Measurements from ENCODE around the gene CHRNB2.

The CHRNB2 gene

GRCh38 chr1:154628121-154628405 lies 60.5 kb downstream of the CHRNB2 start:
- peak overlapping the region; percentile 94 for H3K4me2 ChIP-seq (ENCODE audit: low read depth, low read length)
- peaks cover 50% of the 10 kb centered on the region for H3K79me2 ChIP-seq (ENCODE audit: low read length)
- H4K20me1 ChIP-seq (ENCODE audit: insufficient read depth, low read length), result no peaks in the 10 kb centered on the region
- no peak for DNase-seq
- H3K9ac ChIP-seq (ENCODE audit: low read length), result peak overlapping the region; percentile 93
- peak overlapping the region; percentile 98 for H2AFZ ChIP-seq (ENCODE audit: low read length)
- H3K27me3 ChIP-seq (replicated peaks; ENCODE audit: insufficient read depth, low read length), result no peaks in the 10 kb centered on the region
- TF ChIP-seq EZH2phosphoT487 (IDR thresholded peaks at IDR 0.05; ENCODE audit: low read length), result no peak
- no peak for TF ChIP-seq EZH2 (optimal IDR thresholded peaks at IDR 0.05; ENCODE audit: low read depth, low read length)
- no peak for TF ChIP-seq CTCF (IDR thresholded peaks at IDR 0.05; ENCODE audit: low read length)
- peak overlapping the region; percentile 96 for H3K4me3 ChIP-seq (ENCODE audit: low read length)
- peaks cover 19% of the 10 kb centered on the region for H3K4me1 ChIP-seq (ENCODE audit: low read length)
- no peaks in the 10 kb centered on the region for H3K9me2 ChIP-seq (replicated peaks; ENCODE audit: insufficient read depth, low read length)
- no peaks in the 10 kb centered on the region for H3K36me3 ChIP-seq (replicated peaks; ENCODE audit: insufficient read depth, low read length)
- no peaks in the 10 kb centered on the region for H3K9me3 ChIP-seq (replicated peaks; ENCODE audit: insufficient read depth, low read length)
- peak overlapping the region; percentile 76 for H3K27ac ChIP-seq (ENCODE audit: low read length)
- H3F3A ChIP-seq (ENCODE audit: insufficient read depth, low read length), result peaks cover 18% of the 10 kb centered on the region

GRCh38 chr1:154629061-154629674 lies 61.6 kb downstream of the CHRNB2 start:
- Histone ChIP-seq H3K79me2 (ENCODE audit: low read length) (peaks cover 39% of the 10 kb centered on the region), H3K36me3 (replicated peaks; ENCODE audit: insufficient read depth, low read length) (no peaks in the 10 kb centered on the region), H2AFZ (ENCODE audit: low read length) (peak overlapping the region; percentile 98), H3K9me2 (replicated peaks; ENCODE audit: insufficient read depth, low read length) (no peaks in the 10 kb centered on the region), H4K20me1 (ENCODE audit: insufficient read depth, low read length) (no peaks in the 10 kb centered on the region), H3K9me3 (replicated peaks; ENCODE audit: insufficient read depth, low read length) (no peaks in the 10 kb centered on the region), H3K27me3 (replicated peaks; ENCODE audit: insufficient read depth, low read length) (no peaks in the 10 kb centered on the region), H3K9ac (ENCODE audit: low read length) (no peak overlapping the region), H3F3A (ENCODE audit: insufficient read depth, low read length) (peaks cover 18% of the 10 kb centered on the region), H3K27ac (ENCODE audit: low read length) (peak overlapping the region; percentile 28; the same call in 1 of the 2 replicates), H3K4me1 (ENCODE audit: low read length) (peaks cover 19% of the 10 kb centered on the region), H3K4me2 (ENCODE audit: low read depth, low read length) (peak overlapping the region; percentile 94; the same call in 1 of the 2 replicates), H3K4me3 (ENCODE audit: low read length) (no peak overlapping the region)
- TF ChIP-seq CTCF (IDR thresholded peaks at IDR 0.05; ENCODE audit: low read length) (no peak), EZH2 (optimal IDR thresholded peaks at IDR 0.05; ENCODE audit: low read depth, low read length) (no peak), EZH2phosphoT487 (IDR thresholded peaks at IDR 0.05; ENCODE audit: low read length) (no peak)
- peak; percentile 36 for DNase-seq

Measured in MM.1S (cell line).